HG03039 (cell line): ENCODE measurements around the gene ADCY9.
"Not testable (repeated sequence)": the region's sequence is repeated elsewhere in the genome, so short reads cannot be mapped to it uniquely, and the experiment has no call there.

ENCODE experiments used
- ATAC-seq: cut with Tn5 transposase; IDR thresholded peaks from one replicate; pipeline ENCODE4 v1.9.1; 2021; ENCODE audit warnings: mild to moderate bottlenecking, moderate library complexity; ENCODE audit not compliant: unreplicated experiment

ADCY9 gene

DNA sequence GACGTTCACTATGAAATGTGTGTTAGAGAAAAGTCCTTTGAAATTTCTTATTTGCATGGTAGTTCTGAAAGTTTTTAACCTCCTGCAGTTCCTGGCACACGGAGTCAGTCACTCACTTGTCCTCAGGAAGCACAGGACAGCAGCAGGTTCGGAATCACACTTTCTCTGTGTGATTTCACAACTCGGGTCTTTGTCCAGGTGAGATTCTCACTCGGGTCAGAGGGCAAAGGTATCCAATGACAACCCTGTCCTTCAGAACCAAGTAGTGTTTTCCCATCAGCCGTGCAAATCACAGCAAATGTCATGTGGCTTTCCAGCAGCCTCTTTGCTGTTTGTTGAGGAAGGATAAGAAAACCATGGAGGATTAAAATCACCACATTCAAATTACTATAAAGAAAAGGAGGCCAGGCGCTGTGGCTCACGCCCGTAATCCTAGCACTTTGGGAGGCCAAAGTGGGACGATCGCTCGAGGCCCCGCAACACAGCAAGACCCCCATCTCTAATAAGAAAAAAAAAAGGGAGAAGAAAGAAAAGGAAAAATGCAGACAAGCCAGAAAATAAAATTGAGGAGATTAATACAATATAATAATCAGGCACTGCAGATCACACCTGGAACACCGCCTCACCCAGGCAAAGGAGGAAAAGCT lies 22.0 kb downstream of the ADCY9 start:
- ATAC-seq: no peak

DNA sequence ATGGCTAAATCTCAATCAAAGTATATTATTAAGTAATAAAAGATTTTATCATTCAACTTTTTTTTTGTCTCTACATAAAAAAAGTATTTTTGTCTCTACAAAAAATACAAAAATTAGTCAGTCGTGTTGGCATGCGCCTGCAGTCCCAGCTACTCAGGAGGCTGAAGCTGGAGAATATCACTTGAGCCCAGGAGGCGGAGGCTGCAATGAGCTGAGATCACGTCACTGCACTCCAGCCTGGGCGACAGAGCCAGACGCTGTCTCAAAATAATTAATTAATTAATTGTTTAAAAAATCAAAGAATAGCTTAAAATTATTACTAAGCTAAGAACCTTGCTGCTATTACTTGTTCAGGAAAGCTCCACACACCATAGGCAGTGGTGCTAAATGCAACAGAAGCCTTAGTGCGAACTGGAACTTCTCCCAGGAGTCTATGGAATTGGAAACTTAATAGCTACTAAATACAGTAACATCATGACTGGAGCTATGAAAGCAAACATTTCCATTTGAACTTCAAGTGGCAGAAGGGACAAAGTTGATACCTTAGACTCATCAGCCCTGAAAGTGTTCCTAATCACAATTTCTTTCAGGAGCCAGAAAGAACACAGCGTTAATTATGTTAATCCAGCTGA lies 22.6 kb downstream of the ADCY9 start:
- no peak for ATAC-seq

DNA sequence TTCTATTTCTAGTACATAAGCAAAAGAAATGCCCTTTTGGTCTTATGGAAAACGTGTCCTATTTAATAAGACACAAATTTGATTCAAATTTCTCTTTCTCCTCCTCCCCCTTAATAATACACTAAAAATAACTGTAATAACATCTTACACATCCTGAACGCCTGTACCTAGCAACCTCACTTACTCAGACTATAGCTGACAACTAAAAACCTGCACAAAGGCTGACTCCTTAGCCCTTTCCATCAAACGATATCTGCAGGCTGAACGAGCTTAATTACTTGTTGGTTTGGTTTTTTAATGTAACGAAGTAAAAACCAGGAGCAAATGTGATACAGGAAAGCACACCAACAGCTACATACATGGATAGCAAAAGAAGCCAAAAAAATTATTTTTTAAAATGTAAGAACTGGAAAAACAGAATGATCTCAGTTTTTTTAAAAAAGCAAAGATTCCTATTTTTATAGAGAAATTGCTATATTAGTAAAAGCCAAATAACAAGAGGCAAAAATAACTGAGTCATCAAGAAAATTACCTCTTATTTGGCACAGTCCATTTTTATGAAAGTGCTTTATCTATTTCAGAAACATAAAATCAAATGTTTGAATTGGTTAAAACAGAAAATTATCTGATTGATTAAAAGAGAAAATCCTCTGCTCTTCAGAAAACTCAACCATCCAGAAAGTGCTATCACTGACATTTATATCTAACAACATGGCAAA lies 23.5 kb downstream of the ADCY9 start:
- ATAC-seq: no peak

DNA sequence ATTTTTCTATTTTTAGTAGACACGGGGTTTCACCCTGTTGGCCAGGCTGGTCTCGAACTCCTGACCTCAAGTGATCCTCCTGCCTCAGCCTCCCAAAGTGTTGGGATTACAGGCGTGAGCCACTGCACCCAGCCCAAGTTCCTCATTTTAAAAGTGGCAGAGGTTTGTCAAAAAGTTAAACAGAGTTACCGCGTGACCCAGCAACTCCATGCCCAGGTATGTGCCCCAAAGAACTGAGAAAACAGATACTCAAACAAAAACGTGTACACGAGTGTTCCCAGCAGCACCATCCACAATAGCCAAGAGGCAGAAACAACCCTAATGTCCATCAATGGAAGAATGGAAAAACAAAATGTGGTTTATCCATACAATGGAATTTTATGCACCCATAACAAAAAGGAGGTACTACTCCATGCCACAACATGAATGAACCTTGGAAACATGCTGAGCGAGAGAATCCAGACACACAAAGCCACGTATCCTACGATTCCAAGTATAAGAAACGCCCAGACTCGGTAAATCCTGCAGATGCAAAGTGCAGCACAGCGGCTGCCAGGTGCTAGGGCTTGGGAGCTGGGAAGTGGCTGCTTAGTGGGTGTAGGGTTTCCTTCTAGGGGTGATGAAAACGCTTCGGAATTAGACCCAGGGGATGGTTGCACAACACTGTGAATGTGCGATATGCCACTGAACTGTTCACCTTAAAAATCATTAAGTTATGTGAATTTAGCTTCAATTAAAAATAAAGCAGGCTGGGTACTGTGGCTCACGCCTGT lies 24.8 kb downstream of the ADCY9 start:
- no peak for ATAC-seq

DNA sequence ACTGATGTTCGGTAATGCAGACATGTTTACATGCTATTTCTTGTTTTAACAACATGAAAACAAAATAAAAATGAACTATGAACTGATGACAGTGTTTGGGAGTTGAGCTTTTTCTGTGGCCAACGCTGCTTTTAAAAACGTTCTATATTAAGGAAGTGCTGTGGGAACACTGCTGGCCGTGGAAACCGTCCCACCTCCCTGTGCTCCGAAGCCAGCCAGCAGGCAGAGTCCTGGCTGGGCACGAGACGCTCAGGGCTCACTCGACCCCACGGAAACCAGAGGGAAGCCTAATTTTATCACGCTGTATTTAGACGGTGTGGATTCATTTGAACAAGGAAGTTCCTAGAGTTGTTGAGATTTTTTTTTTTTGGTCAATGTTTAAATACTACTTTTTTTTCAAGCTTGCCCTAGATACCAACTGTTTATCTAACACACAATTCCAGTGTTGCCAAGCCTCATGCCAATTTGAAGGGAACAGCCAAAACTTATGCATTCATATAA lies 25.8 kb downstream of the ADCY9 start:
- no peak for ATAC-seq

DNA sequence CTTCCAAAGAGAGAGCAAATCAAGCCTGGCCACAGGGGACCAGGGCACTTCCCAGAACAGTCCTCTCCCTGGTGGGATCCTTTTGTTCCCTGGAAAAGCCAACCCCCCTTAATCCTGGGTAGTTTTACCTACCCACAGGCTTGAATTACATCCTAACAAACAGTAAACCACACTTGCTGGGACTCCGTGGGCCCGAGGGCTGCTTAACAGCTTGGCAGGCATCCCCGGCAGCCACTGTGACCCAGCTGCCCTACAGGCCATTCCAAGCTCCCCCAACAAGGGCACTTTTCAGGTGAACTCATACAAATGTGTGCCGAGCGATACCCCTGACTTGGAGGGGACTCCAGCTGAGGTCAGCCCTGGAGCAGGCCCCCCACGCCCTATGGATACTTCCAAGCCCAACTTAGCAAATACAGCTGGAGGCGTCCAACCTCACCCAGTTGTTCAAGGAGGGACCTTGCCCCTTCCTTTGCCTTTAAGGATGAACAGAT lies 26.4 kb downstream of the ADCY9 start:
- ATAC-seq: no peak

DNA sequence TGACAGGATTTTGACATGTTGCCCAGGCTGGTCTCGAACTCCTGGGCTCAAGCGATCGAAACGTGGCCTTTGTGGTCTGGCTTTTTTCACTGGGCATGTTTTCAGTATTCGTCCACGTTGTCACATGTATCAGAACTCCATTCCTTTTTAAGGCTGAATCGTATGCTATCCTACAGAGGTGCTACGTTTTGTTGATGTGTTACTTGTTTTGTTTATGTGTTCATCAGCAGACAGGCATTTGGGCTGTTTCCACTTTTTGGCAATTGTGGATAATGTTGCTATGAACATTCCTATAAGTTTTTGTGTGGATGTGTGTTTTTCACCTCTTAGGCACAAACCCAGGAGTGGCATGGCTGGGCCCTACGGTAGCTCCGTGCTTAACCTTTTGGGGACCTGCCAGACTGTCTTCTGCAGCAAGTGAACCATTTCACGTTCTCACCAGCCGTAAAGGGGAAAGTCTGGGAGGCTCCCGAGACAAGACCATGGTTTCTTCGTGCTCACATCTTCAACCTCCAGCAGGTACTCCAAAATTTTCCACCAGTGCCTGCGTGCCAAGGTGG lies 26.9 kb downstream of the ADCY9 start:
- no peak for ATAC-seq

DNA sequence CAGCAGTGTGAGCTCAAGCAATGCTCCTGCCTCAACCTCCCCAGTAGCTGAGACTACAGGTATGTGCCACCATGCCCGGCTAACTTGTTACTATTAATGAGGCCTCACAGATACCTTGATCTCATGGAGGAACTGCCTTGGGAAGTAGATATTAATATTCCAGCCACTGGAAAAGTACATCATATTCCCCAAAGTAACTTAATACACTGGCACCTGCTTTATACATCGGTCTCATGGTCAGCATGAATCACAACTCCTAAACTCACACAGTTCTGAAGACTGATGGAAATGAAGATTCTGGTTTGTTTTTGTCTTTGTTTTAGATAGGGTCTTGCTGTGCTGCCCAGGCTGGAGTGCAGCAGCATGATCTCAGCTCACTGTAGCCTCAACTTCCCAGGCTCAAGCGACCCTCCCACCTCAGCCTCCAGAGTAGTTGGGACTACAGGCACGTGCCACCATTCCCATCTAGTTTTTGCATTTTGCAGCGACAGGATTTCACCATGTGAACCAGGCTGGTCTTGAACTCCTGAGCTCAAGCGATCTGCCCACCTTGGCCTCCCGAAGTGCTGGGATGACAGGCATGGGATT lies 28.2 kb downstream of the ADCY9 start:
- ATAC-seq: no peak

DNA sequence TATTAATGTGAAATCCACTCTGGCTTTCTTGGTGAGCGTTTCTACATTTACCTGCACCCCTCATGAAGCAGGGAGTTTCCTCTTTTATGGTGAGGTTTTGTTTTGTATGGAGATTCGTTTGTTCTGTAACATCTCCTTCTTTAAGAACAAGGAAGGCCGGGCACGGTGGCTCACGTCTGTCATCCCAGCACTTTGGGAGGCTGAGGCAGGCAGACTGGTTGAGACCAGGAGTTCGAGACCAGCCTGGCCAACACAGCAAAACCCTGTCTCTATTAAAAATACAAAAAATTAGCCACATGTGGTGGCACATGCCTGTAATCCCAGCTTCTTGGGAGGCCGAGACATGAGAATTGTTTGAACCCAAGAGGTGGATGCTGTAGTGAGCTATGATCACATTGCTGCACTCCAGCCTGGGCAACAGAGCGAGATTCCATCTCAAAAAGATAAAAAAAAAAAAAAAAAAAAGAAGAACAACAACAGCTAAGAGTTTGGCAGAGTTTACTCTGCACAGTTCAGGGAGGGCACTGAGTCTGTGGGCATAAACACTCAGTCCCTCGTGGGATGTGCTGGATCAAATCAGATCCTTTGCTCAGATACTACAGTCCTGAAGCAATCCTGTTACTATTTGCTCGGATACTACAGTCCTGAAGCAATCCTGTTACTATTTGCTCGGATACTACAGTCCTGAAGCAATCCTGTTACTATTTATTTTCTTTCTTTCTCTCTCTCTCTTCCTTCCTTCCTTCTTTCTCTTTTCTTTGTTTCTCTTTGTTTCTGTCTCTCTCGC lies 28.9 kb downstream of the ADCY9 start:
- ATAC-seq: no peak

DNA sequence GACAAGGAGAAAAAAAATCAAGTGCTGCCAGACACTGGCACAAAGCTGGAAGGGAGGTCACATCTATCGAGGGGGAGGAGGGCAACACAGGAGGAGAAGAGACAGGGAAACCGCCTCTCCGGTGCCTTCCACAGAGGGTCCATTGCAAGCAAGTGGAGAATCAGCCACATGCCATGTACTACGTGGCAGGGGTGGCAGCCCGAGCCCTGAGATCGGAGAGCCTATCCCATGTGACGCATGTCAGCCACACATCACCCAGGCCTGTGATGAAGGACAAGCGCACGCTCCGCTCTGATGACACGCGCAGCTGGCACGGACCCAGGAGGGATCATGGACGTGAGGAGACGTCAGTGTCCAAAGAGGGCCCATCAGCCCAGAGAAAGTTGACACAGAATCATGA lies 30.1 kb downstream of the ADCY9 start:
- no peak for ATAC-seq

DNA sequence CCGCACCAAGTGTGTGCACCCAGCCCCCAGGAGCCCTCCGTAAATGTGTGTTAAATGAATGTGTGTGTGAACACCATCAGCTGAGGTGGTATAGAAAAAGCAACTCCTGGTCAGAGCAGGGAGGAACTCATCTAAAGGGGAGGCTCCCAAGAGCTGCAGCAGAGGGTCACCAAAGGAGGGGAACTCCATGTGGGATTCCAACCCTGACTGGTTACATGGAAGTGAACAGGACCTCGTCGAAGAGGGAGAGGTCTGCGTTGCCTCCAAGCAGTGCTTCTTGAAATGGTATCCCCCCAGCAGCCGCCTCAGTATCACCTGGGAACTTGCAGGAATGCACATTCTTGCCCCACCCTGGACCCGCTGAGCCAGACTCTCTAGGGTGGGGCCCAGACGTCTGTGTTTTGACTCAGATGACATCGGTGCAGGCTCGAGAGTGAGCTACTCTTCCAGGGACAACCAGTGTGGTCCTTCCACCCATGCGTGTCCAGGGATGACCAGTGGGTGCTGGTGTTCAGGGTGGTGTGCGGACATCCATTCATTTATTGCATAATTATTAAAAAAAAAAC lies 30.8 kb downstream of the ADCY9 start:
- no peak for ATAC-seq

DNA sequence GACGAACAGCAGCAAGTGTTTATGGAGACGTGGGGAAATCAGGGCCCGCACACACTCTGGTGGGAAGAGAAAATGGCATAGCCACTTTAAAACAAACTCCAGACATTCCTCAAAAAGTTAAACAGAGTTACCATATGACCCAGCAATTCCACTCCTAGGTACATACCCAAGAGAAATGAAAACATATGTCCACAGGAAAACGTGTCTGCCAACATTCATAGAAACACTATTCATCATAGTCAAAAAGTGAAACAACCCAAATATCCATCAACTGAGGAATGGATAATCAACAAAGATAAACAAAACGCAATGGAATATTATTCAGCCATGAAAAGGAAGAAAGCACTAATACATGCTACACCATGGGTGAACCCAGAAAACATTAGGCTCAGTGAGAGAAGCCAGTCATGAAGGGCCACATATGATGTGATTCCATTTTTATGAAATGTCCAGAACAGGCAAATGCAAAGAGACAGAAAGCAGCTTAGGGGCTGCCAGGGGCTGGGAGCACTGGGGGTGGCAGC lies 32.8 kb downstream of the ADCY9 start:
- no peak for ATAC-seq

DNA sequence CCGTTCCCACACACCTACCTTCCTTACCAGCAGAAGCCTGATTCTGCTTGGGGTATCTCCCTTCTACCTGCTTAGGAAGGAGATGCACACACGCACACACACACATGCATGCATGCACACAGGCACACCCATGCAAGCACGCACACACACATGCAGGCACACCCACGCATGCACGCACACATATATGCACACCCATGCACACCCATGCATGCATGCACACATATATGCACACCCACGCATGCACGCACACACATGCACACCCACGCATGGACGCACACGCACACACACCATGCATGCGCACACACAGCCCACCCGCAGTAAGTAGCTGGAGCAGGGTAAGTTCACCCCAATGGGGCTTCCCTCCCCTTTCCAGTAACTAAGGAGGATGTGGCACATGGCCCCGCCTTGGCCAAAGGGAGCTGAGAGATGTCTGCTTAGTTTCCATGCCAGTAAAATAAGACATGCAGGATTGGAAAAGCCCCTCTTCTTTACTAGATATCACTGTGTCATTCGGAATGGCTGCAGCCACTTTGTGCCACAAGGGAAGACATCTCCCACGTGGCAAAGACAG lies 33.7 kb downstream of the ADCY9 start:
- ATAC-seq: no peak

DNA sequence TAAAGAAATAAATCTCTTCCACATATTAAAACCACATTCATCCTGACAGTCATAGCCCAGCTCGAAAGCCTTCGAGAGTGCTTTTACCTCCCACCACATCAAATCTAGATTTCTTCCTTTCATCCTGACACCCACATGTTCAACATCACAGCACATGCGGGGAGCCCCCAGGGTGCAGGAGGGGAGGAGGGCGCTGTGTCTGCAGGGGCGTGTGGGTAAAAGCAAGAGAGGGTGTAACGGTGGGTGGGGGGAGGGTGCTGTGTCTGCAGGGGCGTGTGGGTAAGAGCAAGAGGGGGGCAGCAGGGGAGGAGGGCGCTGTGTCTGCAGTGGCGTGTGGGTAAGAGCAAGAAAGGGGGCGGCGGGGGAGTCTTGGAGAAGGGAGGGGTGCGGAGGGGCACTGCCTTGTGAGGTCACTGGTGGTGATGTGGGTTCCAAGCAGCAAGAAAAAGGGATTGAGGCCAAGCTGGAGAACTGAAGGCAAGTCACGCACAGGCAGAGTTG lies 34.7 kb downstream of the ADCY9 start:
- no peak for ATAC-seq

DNA sequence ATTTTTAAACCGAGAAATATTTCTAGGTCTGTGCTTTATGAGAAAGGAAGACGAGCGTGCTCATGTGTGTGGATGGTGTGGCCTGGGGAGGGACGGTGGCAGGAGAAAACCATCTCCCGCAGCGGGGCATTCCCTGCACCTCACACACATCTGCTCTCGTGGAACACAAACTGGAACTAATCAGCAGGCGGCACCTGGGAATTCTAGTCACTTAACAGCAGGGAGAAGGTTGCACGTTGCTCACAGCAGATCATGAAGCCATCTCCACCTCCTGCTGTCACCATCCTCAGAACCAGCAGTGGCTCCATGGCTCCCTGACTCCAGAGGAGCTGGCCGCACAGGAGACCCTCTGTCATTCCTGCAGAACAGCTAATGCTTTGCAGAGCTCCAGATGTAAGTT lies 35.2 kb downstream of the ADCY9 start:
- no peak for ATAC-seq

DNA sequence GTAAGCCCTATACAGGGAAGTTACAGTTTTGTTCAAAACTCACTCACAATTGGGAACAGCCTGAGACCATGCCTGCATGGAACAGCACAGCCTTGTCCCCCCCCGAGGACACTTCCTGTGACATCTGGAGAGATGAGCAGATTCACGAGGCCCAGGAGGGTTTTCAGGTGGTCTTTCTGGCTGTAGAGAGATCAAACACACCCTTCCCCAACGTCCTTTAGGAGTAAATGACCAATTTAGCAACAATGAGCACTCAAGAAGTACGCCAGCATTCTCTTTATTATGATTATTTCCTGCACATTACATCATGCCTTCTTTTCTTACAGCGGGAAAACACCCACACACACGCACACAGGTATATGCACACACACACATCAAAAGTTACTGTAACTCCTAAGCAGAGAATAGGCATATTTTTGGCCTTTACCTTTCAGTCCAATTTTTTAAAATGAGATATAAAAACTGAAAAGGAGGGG lies 39.0 kb downstream of the ADCY9 start:
- ATAC-seq: no peak

DNA sequence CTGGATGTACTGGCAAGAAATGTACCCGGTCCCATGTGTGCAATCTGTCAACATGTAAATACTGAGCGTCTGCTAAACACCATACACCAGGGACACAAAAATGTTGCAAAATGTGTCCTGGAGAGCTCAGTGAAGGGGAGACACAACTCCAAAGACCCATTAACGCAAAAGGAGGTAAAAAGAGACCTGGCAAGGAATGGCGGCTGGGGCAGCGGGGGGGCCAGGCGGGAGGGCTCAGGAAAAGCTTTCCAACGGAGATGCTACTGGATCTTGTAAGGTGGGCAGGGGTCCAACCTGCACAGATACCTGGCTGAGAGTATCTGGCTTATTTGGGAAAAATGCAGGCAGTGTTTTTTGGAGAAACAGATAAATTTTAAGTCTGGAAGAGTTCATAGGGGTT lies 40.7 kb downstream of the ADCY9 start:
- ATAC-seq: no peak

DNA sequence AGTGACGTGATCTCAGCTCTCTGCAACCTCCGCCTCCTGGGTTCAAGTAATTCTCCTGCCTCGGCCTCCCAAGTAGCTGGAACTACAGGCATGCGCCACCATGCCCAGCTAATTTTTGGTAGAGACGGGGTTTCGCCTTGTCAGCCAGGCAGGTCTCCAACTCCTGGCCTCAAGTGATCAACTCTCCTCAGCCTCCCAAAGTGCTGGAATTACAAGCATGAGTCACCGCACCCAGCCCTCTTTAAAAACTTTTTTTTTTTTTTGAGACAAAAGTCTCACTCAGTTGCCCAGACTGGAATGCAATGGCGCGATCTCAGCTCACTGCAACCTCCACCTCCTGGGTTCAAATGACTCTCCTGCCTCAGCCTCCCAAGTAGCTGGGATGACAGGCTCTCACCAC lies 43.1 kb downstream of the ADCY9 start:
- not testable (repeated sequence) for ATAC-seq
